Activated T-cell treated with anti-CD3 and anti-CD28 coated beads for 1 hour (primary cell): ENCODE results near the gene PRORP.
"Not testable (repeated sequence)": the region's sequence is repeated elsewhere in the genome, so short reads cannot be mapped to it uniquely, and the experiment has no call there.

ENCODE experiments used
- DNase-seq: peaks from one replicate; pipeline ENCODE4 v3.0.0-alpha.2; 2020; ENCODE audit warnings: low read depth

The PRORP gene

GRCh38 chr14:35138585-35138984 is 16.2 kb downstream of the PRORP start:
- no peak for DNase-seq

DNA sequence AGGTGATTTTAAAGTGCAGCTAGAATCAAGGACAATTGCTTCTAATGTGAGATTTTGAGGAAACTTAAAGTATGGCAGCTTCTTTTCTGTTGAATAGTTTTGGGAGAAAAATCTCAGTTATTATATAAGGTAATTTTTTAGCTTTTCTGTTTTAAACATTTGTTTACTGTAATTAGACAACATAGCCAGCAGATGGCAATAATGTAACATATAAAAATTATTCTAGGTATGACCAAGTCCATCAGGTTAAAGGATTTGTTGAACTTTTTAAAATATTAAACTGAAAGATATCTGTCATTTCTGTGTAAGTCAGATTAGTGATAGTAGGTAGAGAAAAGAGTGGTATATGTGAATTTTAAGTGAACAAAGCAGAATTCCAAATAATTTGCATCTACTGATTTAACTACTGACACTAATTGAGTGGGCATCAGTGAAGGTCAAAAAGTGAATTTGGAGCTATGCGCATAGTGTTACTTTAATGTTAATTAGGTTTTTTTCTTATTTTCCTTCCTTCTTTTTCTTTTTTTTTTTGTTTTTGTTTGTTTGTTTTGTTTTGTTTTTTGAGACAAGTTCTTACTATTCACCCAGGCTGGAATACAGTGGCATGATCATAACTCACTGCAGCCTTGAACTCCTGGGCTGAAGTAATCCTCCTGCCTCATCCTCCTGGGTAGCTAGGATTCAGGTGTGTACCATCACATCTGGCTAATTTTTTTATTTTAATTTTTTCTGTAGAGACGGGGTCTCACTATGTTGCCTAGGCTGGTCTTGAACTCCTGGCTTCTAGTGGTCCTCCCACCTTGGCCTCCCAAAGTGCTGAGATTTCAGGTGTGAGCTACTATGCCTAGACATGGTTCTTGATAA is 18.6 kb downstream of the PRORP start:
- DNase-seq: no peak

DNA sequence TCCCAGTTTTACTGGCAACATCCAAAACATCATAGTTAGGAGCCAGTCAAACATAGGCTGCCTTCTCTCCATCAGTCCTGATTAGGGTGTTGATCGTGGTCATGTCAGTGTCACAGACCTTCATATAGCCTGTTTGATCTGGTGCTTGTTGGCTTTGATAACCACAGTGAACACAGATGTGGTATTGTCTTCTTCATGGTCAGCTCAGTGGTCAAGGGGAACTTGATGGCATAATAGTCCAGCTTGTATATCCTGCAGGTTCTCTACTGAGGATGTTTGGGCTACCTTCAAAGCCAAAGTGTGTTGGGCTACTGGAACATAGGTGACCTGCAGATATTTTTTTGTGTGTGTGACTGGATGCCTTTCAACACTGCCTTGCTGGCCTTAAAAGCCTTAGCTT is 21.7 kb downstream of the PRORP start:
- no peak for DNase-seq

DNA sequence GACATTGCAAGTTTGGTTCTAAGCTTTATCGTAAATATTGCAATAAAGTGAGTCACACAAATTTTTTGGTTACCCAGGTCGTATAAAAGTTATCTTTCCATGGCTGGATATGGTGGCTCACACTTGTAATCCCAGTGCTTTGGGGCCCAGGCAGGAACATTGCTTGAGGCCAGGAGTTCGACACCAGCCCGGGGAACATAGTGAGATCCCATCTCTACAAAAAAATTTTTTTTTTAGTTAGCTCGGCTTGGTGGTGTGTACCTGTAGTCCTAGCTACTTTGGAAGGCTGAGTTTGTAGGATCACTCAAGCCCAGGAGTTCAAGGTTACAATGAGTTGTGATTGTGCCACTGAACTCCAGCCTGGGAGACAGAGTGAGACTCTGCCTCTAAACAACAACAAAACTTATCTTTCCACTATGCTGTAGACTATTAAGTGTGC is 24.4 kb downstream of the PRORP start:
- DNase-seq: no peak

DNA sequence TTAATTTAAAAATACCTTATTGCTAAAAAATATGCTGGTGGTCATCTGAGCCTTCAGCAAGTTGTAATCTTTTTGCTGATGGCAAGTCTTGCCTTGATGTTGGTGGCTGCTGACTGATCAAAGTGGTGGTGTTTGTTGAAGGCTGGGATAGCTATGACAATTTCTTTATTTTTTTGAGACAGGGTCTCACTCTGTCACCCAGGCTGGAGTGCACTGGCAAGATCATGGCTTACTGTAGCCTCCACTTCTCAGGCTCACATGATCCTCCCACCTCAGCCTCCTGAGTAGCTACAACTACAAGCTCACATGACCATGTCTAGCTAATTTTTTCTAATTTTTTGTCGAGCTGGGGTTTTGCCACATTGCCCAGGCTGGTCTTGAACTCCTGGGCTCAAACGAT is 24.8 kb downstream of the PRORP start:
- no peak for DNase-seq

GRCh38 chr14:35147711-35148110 is 25.4 kb downstream of the PRORP start:
- no peak for DNase-seq

GRCh38 chr14:35149239-35149638 is 26.9 kb downstream of the PRORP start:
- DNase-seq: no peak

GRCh38 chr14:35152531-35152930 is 30.2 kb downstream of the PRORP start:
- not testable (repeated sequence) for DNase-seq

DNA sequence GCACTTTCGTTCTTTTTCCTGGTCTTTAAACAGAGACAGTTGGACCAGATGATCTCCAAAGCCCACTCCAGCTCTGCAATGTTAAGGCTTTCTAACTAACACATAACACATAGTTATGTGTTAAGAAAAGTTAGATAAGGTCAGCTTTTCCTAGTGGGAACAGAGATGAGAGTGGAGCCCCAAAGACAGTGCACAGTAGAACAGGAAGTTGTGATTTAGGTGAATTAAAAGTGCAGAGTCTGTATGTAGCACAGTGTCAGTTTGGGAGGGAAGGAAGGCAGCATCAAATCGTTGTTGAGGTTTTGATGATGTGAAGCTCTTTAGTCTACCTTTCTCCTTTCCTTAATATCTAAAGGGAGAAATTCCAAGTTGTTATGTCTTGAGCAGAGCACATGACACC is 31.7 kb downstream of the PRORP start:
- DNase-seq: no peak

- DNase-seq: no peak
Observed at GRCh38 chr14:35155962-35156361, 33.6 kb downstream of the PRORP start.

DNA sequence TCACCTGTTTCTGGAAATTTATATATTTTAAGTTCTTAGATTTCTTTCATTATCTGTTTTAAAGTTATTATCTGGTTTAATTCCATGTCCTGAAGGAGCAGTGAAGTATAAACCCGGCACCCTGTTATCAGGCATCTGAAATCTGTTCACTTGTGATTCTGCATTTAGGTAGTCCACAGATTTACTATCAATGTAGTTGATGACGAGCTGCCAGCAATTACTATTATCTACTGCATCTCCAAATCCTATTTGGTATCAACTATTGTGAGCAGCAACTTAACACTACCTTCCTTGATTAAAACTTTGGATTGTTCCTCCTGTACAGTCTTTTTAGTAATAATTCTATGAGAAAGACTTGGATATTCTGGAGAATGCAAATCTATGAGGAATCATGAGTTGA is 36.1 kb downstream of the PRORP start:
- DNase-seq: no peak

DNA sequence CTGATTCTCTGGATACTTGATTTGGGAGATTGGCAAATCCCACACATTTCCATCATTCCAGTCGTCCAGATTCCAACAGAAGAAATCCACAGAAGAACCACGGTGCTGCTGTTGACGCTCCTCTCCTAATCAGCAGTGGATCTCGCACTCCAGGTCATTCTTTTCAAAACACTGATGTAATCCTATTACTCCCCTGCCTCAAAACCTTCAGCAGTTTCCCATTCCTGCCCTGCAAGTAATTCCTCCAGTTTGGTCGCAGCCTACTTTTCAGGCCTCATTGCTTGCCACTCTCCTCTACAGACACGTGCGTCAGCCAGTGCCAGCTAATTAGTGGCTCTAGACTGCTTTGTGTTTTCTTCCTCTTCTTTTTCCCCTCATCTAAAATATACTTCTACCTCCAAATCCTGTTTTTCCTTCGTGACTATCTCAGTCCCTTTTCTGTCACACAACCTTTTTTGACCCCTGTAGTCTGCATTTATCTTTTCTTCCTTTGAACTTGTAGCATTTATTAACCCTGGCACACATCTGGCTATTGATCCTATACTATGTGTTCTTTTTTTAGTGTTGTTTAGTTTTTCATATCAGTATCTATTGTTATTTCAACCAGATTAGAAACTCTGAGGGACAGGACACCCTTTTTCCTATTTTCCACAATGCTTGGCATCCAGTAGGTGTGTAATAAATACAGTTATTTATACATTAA is 36.8 kb downstream of the PRORP start:
- no peak for DNase-seq

DNA sequence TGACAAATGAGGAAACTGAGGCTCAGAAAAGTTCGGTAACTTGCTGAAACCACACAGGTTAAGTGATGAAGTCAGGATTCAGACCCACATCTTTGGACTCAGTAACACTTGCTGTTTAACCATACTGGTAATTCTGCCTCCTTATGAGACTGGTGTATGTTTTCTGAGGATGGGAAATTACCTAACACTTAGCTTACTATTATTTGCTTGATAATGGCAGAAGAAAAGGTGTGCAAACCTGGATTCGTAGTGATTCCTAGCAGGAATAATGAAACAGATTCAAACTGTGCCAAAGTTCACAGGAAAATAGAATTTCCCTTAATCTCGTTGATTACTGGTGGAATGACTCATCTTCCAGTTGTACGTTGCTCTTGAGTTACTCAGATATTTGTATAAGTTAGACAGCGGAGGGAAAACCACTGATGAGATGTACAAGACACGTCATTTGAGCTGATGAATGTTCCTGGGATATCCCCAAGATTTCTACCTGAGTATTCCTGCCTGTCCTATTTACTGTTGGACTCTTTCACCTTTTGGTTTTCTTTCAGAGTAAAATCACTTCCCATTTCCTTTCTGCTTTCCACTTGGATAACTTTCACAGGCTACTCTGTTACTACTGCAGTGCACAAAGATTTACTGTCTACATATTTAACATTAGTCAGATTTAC is 37.5 kb downstream of the PRORP start:
- DNase-seq: no peak

DNA sequence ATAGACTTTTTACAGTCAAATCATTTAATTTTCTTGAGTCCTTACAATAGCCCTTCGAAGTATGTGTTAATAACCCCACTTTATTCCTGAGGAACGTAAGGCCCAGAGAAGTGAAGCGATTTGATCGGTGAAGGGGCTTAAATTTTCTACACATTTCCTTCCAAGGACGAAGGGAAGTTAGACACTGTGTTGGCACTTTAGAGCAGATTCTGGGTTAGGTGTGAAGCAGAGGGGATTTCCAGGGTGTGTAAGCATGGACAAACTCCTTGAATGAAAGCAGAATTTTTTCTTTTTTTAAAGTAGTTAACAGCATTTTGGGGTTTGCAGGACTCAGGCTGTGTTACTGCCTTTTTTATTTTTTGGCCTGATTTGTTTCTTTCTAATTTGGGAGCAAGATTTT is 38.9 kb downstream of the PRORP start:
- no peak for DNase-seq

GRCh38 chr14:35163384-35163783 is 41.0 kb downstream of the PRORP start:
- no peak for DNase-seq

DNA sequence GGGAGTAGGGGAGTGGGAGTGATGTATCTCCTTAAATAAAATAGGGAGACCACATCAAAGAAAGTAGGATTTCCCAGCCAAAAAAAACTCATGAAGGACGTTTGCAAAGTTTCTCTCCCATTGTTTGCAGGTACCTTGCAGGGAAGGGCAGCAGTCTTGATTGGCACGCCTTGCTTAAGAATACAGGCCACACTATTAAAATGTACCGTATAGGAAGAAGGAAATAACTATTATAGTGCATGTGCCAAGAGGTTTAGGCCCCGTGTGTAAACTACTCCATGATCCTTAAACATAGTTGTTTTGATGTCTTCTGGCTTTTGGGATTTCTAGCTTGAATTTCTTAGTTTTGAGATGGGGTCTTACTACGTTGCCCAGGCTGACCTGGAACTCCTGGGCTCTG is 42.5 kb downstream of the PRORP start:
- DNase-seq: no peak

DNA sequence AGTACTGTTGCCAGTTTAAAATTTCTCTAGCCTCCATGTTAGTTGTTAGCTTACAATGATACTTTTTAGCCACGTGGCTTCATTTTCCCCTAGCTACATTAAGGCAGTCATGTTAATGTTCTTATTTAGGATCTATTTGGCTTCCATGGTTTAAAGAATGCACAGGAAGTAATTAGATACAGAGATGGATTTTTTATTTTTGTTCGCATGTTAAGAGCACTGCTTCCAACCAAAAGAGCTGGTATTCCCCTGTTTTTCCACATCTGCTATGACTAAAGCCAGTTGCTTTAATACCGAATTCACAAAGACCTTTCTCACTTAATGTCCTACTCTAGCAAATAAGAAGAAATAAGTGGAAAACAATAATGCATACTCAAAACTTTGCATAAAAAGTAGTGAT is 45.1 kb downstream of the PRORP start:
- DNase-seq: no peak
